ENCODE data around the gene GDPGP1. TPM values are rescaled to one million over a fixed set of nuclear protein-coding genes. Genes with fewer than 3 reads are reported as not detected.

The GDPGP1 gene
- total RNA-seq, 1 donor from 2014 or later, result 4.1 TPM

DNA sequence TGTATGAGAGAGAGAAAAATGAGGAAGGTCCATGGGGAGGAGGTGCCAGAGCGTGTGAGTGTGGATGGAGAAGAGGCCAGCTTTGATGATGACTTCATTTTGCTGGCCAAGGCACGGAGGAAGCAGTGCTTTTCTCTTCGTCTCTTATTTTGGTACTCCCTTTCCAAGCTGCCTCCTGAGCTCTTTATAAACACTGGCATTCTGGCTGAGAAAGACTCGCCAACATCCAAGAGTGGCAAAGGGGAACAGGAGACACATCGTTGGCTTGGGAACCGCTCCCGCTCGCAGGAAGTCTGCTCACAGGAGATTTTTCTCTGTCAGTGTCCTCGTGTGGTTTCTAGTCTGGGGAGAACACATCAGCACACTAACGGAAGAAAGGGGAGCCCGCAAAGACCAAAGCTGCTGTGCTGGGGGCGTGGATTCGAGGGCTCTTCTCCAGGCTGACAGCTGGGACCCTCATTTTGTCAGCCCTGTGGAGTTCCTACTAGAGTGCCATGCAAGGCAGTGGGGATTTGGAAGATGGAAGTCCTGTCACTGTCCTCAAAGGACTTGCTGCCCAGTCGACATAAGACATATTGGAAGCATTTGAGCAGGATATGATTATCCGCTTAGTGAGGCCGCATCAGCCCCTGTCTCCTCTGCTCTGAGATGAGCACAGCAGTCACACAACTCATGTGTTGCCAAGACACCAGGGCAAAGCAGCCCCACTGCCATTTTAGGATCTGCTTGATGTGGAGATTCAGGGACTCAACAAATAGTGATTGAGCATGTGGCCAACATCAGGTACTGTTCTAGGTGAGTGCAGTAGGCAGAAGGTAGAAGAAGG, 40.8 kb upstream of the GDPGP1 start:
- H3K27ac Mint-ChIP-seq (ENCODE audit: unreplicated experiment), result no peak overlapping the region
- no peak overlapping the region for H3K4me3 ChIP-seq (ENCODE audit: insufficient read depth, low read depth, low read length)
- H3K4me3 Mint-ChIP-seq (ENCODE audit: unreplicated experiment), result no peak overlapping the region
- H3K4me2 ChIP-seq (ENCODE audit: low read length), result peak overlapping the region; percentile 21
- H3K79me2 ChIP-seq (ENCODE audit: insufficient read depth, low read length), result no peaks in the 10 kb centered on the region
- DNase-seq (ENCODE audit: low read depth) (no peak), FAIRE-seq (no peak)
- H3K4me1 Mint-ChIP-seq (ENCODE audit: low read depth, unreplicated experiment), result no peaks in the 10 kb centered on the region
- no peaks in the 10 kb centered on the region for H3K36me3 ChIP-seq (ENCODE audit: insufficient read depth, low read length)
- no peaks in the 10 kb centered on the region for H3K9me3 ChIP-seq (ENCODE audit: insufficient read depth, low read depth, low read length)
- no peak overlapping the region for H3K27ac ChIP-seq (ENCODE audit: low read depth, low read length)
- H3K9me3 Mint-ChIP-seq (ENCODE audit: unreplicated experiment), result no peaks in the 10 kb centered on the region
- H3K9ac ChIP-seq (ENCODE audit: low read length), result no peak overlapping the region
- no peaks in the 10 kb centered on the region for H3K4me1 ChIP-seq (ENCODE audit: insufficient read depth, low read length)
- no peaks in the 10 kb centered on the region for H3K36me3 Mint-ChIP-seq (ENCODE audit: low read depth, unreplicated experiment)
- TF ChIP-seq CTCF (IDR thresholded peaks at IDR 0.05; ENCODE audit: insufficient read depth, low read depth, low read length) (no peak), EZH2 (IDR thresholded peaks at IDR 0.05; ENCODE audit: insufficient read depth, low read length) (no peak)
- H2AFZ ChIP-seq (ENCODE audit: low read depth, low read length), result peak overlapping the region; percentile 68
- no peaks in the 10 kb centered on the region for H4K20me1 ChIP-seq (ENCODE audit: insufficient read depth, low read length)
- peaks cover 9% of the 10 kb centered on the region for H3K27me3 Mint-ChIP-seq (ENCODE audit: low read depth, unreplicated experiment)
- no peaks in the 10 kb centered on the region for H3K27me3 ChIP-seq (ENCODE audit: insufficient read depth, low read length)

- H3K4me3 Mint-ChIP-seq (ENCODE audit: unreplicated experiment), result no peak overlapping the region
- Histone ChIP-seq H2AFZ (ENCODE audit: low read depth, low read length) (no peak overlapping the region), H4K20me1 (ENCODE audit: insufficient read depth, low read length) (no peaks in the 10 kb centered on the region), H3K36me3 (ENCODE audit: insufficient read depth, low read length) (no peaks in the 10 kb centered on the region), H3K27me3 (ENCODE audit: insufficient read depth, low read length) (no peaks in the 10 kb centered on the region), H3K9me3 (ENCODE audit: insufficient read depth, low read depth, low read length) (no peaks in the 10 kb centered on the region), H3K4me2 (ENCODE audit: low read length) (no peak overlapping the region), H3K9ac (ENCODE audit: low read length) (no peak overlapping the region), H3K4me3 (ENCODE audit: insufficient read depth, low read depth, low read length) (no peak overlapping the region), H3K79me2 (ENCODE audit: insufficient read depth, low read length) (no peaks in the 10 kb centered on the region), H3K4me1 (ENCODE audit: insufficient read depth, low read length) (no peaks in the 10 kb centered on the region), H3K27ac (ENCODE audit: low read depth, low read length) (no peak overlapping the region)
- FAIRE-seq (no peak), DNase-seq (ENCODE audit: low read depth) (no peak)
- H3K9me3 Mint-ChIP-seq (ENCODE audit: unreplicated experiment), result no peaks in the 10 kb centered on the region
- peaks cover 8% of the 10 kb centered on the region for H3K27me3 Mint-ChIP-seq (ENCODE audit: low read depth, unreplicated experiment)
- no peak overlapping the region for H3K27ac Mint-ChIP-seq (ENCODE audit: unreplicated experiment)
- no peaks in the 10 kb centered on the region for H3K4me1 Mint-ChIP-seq (ENCODE audit: low read depth, unreplicated experiment)
- TF ChIP-seq EZH2 (IDR thresholded peaks at IDR 0.05; ENCODE audit: insufficient read depth, low read length), result no peak
- TF ChIP-seq CTCF (IDR thresholded peaks at IDR 0.05; ENCODE audit: insufficient read depth, low read depth, low read length), result no peak
- H3K36me3 Mint-ChIP-seq (ENCODE audit: low read depth, unreplicated experiment), result no peaks in the 10 kb centered on the region
Measured at GRCh38 chr15:90194655-90195054, 39.4 kb upstream of the GDPGP1 start.

- Mint-ChIP-seq H3K36me3 (ENCODE audit: low read depth, unreplicated experiment) (no peaks in the 10 kb centered on the region), H3K27me3 (ENCODE audit: low read depth, unreplicated experiment) (peaks cover 11% of the 10 kb centered on the region), H3K27ac (ENCODE audit: unreplicated experiment) (peak overlapping the region; percentile 47), H3K4me1 (ENCODE audit: low read depth, unreplicated experiment) (no peaks in the 10 kb centered on the region), H3K4me3 (ENCODE audit: unreplicated experiment) (peak overlapping the region; percentile 85), H3K9me3 (ENCODE audit: unreplicated experiment) (no peaks in the 10 kb centered on the region)
- H3K4me1 ChIP-seq (ENCODE audit: insufficient read depth, low read length), result peaks cover 16% of the 10 kb centered on the region
- TF ChIP-seq EZH2 (IDR thresholded peaks at IDR 0.05; ENCODE audit: insufficient read depth, low read length), result no peak
- H3K79me2 ChIP-seq (ENCODE audit: insufficient read depth, low read length), result peaks cover 21% of the 10 kb centered on the region
- H3K4me2 ChIP-seq (ENCODE audit: low read length), result peak overlapping the region; percentile 98
- H3K9me3 ChIP-seq (ENCODE audit: insufficient read depth, low read depth, low read length), result no peaks in the 10 kb centered on the region
- peaks cover 30% of the 10 kb centered on the region for H4K20me1 ChIP-seq (ENCODE audit: insufficient read depth, low read length)
- H3K4me3 ChIP-seq (ENCODE audit: insufficient read depth, low read depth, low read length), result peak overlapping the region; percentile 85
- peak overlapping the region; percentile 81 for H3K9ac ChIP-seq (ENCODE audit: low read length)
- FAIRE-seq (no peak), DNase-seq (ENCODE audit: low read depth) (no peak)
- no peaks in the 10 kb centered on the region for H3K27me3 ChIP-seq (ENCODE audit: insufficient read depth, low read length)
- H3K36me3 ChIP-seq (ENCODE audit: insufficient read depth, low read length), result no peaks in the 10 kb centered on the region
- no peak overlapping the region for H3K27ac ChIP-seq (ENCODE audit: low read depth, low read length)
- H2AFZ ChIP-seq (ENCODE audit: low read depth, low read length), result peak overlapping the region; percentile 97
Measured at GRCh38 chr15:90200534-90201129, 33.4 kb upstream of the GDPGP1 start.
